ENCODE data around the gene BTLA.
A peak's percentile ranks its signal among the peaks of the same experiment; 100 is the strongest.
"Not testable (repeated sequence)": the region's sequence is repeated elsewhere in the genome, so short reads cannot be mapped to it uniquely, and the experiment has no call there.

The BTLA gene

GRCh38 chr3:112498914-112499711 lies at the start of gene BTLA:
Gene BTLA (minus strand): TSS chr3:112499472. CDS start chr3:112499358, 114 bp downstream.
- DNase-seq (ENCODE audit: low read depth in 1 of 2, low spot score in 1 of 2): peak in 1 of 2 donors; percentile 36

GRCh38 chr3:112546216-112546759 lies 47.0 kb upstream of the BTLA start:
- no peak for DNase-seq (ENCODE audit: low read depth in 1 of 2, low spot score in 1 of 2)

GRCh38 chr3:112539825-112540650 lies 40.8 kb upstream of the BTLA start:
- no peak for DNase-seq (ENCODE audit: low read depth in 1 of 2, low spot score in 1 of 2)

- no peak for DNase-seq (ENCODE audit: low read depth in 1 of 2, low spot score in 1 of 2)
These were observed 32.1 kb upstream of the BTLA start for GRCh38 chr3:112531358-112531781.

GRCh38 chr3:112530573-112530972 lies 31.3 kb upstream of the BTLA start:
- no peak for DNase-seq (ENCODE audit: low read depth in 1 of 2, low spot score in 1 of 2)

GRCh38 chr3:112524127-112524526 lies 24.9 kb upstream of the BTLA start:
- not testable (repeated sequence) for DNase-seq (ENCODE audit: low read depth in 1 of 2, low spot score in 1 of 2)

GRCh38 chr3:112519424-112520001 lies 20.2 kb upstream of the BTLA start:
- DNase-seq (ENCODE audit: low read depth in 1 of 2, low spot score in 1 of 2): peak in 1 of 2 donors; percentile 32

GRCh38 chr3:112518970-112519369 lies 19.7 kb upstream of the BTLA start:
- not testable (repeated sequence) for DNase-seq (ENCODE audit: low read depth in 1 of 2, low spot score in 1 of 2)

- DNase-seq (ENCODE audit: low read depth in 1 of 2, low spot score in 1 of 2): no peak
These were observed 15.4 kb upstream of the BTLA start for GRCh38 chr3:112514527-112515128.

GRCh38 chr3:112512320-112512719 lies 13.0 kb upstream of the BTLA start:
- DNase-seq (ENCODE audit: low read depth in 1 of 2, low spot score in 1 of 2): no peak

- no peak for DNase-seq (ENCODE audit: low read depth in 1 of 2, low spot score in 1 of 2)
These were observed 9.6 kb upstream of the BTLA start for GRCh38 chr3:112508860-112509259.

GRCh38 chr3:112508261-112508660 lies 9.0 kb upstream of the BTLA start:
- DNase-seq (ENCODE audit: low read depth in 1 of 2, low spot score in 1 of 2): no peak

GRCh38 chr3:112505907-112506306 lies 6.6 kb upstream of the BTLA start:
- DNase-seq (ENCODE audit: low read depth in 1 of 2, low spot score in 1 of 2): no peak

GRCh38 chr3:112504123-112504522 lies 4.9 kb upstream of the BTLA start:
- DNase-seq (ENCODE audit: low read depth in 1 of 2, low spot score in 1 of 2): no peak

GRCh38 chr3:112503304-112503972 lies 4.2 kb upstream of the BTLA start:
- DNase-seq (ENCODE audit: low read depth in 1 of 2, low spot score in 1 of 2): no peak

GRCh38 chr3:112500621-112501020 lies 1.3 kb upstream of the BTLA start:
- DNase-seq (ENCODE audit: low read depth in 1 of 2, low spot score in 1 of 2): no peak

- no peak for DNase-seq (ENCODE audit: low read depth in 1 of 2, low spot score in 1 of 2)
These were observed 1.2 kb downstream of the BTLA start for GRCh38 chr3:112497897-112498548.

GRCh38 chr3:112496366-112497067 lies 2.8 kb downstream of the BTLA start:
- no peak for DNase-seq (ENCODE audit: low read depth in 1 of 2, low spot score in 1 of 2)

GRCh38 chr3:112494448-112494767 lies 4.9 kb downstream of the BTLA start:
- DNase-seq (ENCODE audit: low read depth in 1 of 2, low spot score in 1 of 2): not testable (repeated sequence)

- no peak for DNase-seq (ENCODE audit: low read depth in 1 of 2, low spot score in 1 of 2)
These were observed 7.1 kb downstream of the BTLA start for GRCh38 chr3:112492124-112492523.

All from activated CD4-positive, alpha-beta T cell treated with anti-CD3 and anti-CD28 coated beads, Interleukin-2, amount 50 U/mL, for 24 hours (primary cell).